Astrocyte of the spinal cord (primary cell): ENCODE measurements around the gene TSPAN32.

ENCODE experiments used
- DNase-seq: peaks from one replicate; pipeline ENCODE4 v3.0.0; 2011; ENCODE audit warnings: low read depth, low spot score
- H3K4me3 ChIP-seq: 2 replicates; pipeline ENCODE4 v1.5.1; 2011; ENCODE audit warnings: low read depth, mild to moderate bottlenecking, low read length, moderate library complexity
- in situ Hi-C: cut with HindIII; loops from 2 replicates; pipeline ENCODE4 v1.10.0; 2017; ENCODE audit warnings: low sequenced_read_pairs
- TF ChIP-seq, protein P1 (sequence below): IDR thresholded peaks from 2 replicates; pipeline ENCODE4 v1.5.1; 2012; ENCODE audit warnings: low read depth, mild to moderate bottlenecking, low read length, inconsistent platforms

TSPAN32 gene

DNA sequence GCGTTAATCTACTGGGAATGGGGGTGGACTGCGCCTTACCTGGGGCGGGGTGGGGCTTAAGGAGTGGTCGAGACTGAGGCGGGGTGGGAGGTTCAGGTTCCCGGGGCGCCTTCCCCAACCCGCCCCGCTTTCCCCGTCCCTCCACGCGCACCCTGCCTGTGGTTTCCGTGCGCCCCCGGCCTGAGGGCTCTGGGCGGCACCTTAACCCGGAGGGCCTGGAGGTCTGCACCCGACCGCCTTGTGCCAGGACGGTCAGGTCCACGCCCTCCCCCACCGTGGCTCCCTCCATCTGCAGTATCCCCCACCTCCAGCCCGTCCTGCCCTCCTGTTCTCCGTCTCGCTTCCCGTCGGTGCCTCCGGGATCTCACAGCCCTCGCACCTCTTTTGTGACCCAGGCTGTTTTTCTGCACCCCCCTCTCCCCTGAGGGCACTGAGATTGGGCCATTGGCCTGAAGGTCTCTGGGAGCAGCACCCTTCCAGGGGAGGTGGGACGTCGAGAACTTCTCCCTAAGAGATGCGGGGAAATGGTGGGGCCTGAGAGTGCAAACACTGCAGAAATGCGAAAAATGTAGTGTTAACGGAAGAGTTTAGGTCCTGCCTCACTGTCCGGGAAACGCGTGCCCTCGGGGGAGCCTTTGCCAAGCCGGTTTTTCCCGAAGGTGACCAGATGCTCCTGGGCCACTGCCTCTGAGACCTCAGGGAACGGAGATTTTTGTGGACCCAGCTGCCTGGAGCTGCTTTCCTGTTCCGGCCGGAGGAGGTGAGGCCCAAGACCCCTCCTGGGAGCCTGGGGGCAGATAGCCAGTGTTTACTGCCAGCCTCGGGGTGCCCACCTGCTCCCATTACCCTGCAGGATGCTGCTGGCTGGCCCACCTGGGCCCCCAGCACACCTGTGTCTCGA lies 30.2 kb upstream of the TSPAN32 start:
- no peak for DNase-seq
- TF ChIP-seq, protein P1, sequence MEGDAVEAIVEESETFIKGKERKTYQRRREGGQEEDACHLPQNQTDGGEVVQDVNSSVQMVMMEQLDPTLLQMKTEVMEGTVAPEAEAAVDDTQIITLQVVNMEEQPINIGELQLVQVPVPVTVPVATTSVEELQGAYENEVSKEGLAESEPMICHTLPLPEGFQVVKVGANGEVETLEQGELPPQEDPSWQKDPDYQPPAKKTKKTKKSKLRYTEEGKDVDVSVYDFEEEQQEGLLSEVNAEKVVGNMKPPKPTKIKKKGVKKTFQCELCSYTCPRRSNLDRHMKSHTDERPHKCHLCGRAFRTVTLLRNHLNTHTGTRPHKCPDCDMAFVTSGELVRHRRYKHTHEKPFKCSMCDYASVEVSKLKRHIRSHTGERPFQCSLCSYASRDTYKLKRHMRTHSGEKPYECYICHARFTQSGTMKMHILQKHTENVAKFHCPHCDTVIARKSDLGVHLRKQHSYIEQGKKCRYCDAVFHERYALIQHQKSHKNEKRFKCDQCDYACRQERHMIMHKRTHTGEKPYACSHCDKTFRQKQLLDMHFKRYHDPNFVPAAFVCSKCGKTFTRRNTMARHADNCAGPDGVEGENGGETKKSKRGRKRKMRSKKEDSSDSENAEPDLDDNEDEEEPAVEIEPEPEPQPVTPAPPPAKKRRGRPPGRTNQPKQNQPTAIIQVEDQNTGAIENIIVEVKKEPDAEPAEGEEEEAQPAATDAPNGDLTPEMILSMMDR = no peak
- in situ Hi-C loops = no loop called here
- no peak overlapping the region for H3K4me3 ChIP-seq

DNA sequence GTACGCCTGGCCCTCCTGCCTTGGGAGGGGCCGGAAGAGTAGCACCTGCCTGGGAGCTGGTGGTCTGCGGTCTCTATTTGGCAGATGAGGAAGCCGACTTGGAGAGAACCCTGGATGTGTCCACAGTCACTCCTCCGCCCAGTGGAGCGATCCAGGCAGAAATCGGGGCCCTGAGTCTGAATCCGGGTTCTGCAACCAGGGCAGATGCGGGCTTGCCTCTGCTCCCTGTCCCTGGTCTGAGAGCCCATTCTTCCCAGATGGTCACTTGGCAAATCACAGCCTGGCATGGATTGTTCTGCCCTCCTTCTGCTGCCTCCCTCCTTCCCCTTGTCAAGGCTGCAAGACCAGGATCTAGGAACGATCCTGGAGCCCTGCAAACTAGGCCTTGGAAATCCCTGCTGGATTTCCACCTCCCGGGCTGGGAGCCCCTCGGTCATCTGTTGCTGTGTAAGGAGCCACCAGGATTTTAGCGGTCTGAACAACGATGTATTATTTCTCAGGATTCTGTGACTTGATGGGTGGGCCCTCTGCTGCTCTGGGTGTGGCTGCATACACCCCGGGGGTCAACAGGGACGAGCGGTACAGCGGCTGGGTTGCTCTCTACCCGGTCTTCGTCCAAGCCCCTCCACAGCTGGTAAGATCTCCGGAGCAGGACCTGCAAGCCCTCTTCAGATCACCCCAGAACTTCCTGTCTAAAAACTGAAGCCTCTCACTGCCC lies 29.4 kb upstream of the TSPAN32 start:
- in situ Hi-C loops = no loop called here
- TF ChIP-seq, protein P1 = no peak
- no peak for DNase-seq
- no peak overlapping the region for H3K4me3 ChIP-seq

DNA sequence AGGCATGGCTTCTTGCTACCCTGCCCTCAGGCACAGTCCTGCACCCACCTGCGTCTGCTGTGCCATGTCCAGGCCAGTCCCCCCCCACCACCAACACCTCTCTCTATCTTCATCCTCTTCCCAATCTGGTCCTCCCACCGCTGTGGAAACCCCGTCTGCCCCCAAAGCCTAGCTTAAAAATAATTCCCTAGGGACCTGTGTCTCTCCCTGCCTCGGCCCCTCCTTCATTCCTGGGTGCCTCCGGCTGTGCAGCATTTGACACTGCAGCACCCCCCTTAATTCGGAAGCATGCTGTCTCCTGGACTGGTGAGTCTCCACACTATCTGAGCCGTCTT lies 28.9 kb upstream of the TSPAN32 start:
- DNase-seq = no peak
- in situ Hi-C loops = no loop called here

DNA sequence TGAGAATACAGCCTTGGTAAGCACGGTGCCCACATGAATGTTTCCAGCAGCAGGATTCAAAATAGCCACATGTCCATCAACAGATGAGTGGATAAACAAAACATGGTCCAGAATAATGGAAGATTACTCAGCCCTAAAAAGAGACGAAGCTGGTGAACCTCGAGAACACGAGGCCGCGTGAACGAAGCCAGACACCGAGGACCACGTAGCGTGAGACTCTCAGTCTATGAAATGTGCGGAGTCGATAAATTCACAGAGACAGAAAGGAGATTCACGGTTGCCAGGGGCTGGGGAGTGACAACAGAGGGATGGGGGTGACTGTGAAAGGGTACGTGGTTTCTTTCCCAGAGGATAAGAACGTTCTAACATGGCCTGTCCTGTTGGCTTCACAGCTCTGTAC lies 28.5 kb upstream of the TSPAN32 start:
- no peak for DNase-seq
- in situ Hi-C loops = no loop called here
- no peak overlapping the region for H3K4me3 ChIP-seq
- TF ChIP-seq, protein P1 = no peak

More for the DNA sequence above, 28.9 kb upstream of the TSPAN32 start:
- H3K4me3 ChIP-seq = no peak overlapping the region
- TF ChIP-seq, protein P1 = no peak

DNA sequence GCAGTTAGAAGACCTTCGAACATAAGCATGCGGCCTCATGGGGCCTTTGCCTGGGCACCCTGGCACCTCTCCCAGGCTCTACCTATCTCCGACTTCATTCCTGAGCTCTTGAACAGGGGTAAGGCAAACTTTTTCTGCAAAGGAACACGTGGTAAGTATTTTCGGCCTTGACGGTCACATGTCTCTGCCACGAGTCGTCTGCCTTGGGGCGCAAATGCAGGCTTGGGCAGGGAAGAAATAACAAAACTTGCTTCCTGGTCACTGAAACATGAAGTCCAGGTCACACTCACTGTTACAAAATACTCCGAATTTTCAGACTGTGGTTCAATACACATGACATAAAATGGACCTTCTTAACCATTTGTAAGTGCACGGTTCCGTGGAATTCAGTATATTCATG lies 28.0 kb upstream of the TSPAN32 start:
- TF ChIP-seq, protein P1 = no peak
- DNase-seq = no peak
- in situ Hi-C loops = no loop called here
- H3K4me3 ChIP-seq = no peak overlapping the region

DNA sequence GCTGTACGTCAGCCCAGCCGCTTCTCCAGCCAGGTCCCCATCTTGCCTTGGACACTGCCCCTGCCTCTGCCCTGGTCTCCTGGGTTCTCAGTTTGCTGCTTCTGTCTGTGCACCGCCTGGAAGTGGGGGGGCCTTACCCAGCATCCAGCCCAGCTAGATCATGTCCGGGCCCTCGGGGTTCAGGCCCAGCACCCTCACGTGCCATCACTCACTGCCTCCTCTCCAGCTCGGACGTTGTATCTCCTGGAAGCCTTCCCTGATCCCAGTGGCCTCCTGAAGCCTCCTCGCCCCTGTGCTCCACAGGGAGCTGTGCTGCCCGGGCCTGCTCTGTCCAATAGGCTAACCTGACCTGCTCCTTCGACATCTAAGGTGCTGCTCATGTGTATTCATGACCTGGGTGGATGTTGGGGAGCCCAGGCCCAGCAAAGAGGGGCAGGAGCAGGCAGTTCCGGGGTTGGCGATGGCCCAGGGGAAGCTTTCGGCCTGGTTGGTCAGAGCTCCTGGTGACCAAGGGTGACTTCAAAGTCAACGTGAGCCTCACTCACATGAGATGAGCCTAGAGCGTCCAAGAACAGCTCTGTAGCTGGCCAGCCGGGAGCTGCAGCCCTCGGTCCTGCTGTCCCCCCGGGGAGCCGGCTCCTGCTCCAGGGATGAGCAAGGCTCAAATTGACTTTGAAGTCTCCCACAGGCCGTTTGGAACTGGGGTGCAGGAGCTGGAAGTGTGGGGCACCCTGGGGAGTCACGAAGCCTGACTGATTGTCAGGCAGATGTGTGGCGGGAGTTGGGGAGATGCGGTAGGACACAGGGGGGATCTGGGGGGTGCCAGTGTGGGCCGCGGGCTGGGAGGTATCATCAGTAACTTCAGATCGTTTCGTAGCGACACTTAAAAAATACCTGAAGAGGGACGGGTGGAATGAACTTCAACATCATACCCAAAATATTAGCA lies 26.2 kb upstream of the TSPAN32 start:
- no peak overlapping the region for H3K4me3 ChIP-seq
- TF ChIP-seq, protein P1 = no peak
- DNase-seq = no peak
- in situ Hi-C loops = no loop called here
